Raji (cell line): ENCODE data around the gene ABHD8.

Experiments used
- POLR2A ChIP-seq: IDR thresholded peaks from 2 replicates; pipeline ENCODE4 v1.6.1; 2011; ENCODE audit warnings: low read depth, low read length, control low read depth; ENCODE audit not compliant: insufficient read depth

Gene ABHD8

GRCh38 chr19:17281391-17282304 lies 21.6 kb downstream of the ABHD8 start, which contains the start of gene ANKLE1:
ANKLE1 (plus strand) TSS chr19:17281901; CDS start chr19:17281921, 20 bp downstream.
- TF ChIP-seq POLR2A: peak; percentile 67

GRCh38 chr19:17279436-17279835 lies 23.8 kb downstream of the ABHD8 start:
- no peak for TF ChIP-seq POLR2A

DNA sequence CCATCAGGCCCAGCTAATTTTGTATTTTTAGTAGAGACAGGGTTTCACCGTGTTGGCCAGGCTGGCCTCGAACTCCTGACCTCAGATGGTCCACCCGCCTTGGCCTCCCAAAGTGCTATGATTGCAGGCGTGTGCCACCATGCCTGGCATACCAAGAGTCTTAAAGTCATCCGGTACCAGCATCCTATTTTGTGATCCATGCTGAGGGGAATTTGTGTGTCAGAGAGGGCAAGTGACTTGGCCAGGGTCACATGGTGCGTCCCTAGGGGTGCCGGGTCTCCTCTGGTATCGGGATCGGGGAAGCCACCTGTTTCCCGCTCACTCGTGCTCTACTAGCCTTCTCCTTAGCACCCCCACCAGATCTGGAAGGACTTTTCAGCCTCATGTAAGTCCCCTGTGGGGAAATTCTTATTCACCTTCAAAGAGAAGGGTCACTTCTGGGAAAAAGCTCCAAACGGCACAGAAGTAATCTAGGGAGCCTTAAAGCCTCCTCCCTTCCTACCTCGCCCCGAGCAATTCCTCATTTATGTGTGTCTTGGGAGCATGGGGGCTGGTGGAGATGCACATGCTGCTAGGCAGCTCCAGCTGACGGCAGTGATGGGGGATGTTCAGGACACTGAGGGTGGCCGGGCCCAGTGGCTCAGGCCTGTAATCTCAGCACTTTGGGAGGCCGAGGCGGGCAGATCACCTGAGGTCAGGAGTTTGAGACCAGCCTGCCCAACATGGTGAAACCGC lies 27.6 kb downstream of the ABHD8 start:
- no peak for TF ChIP-seq POLR2A

- TF ChIP-seq POLR2A: no peak
Observed at GRCh38 chr19:17268754-17269153, 34.5 kb downstream of the ABHD8 start.

DNA sequence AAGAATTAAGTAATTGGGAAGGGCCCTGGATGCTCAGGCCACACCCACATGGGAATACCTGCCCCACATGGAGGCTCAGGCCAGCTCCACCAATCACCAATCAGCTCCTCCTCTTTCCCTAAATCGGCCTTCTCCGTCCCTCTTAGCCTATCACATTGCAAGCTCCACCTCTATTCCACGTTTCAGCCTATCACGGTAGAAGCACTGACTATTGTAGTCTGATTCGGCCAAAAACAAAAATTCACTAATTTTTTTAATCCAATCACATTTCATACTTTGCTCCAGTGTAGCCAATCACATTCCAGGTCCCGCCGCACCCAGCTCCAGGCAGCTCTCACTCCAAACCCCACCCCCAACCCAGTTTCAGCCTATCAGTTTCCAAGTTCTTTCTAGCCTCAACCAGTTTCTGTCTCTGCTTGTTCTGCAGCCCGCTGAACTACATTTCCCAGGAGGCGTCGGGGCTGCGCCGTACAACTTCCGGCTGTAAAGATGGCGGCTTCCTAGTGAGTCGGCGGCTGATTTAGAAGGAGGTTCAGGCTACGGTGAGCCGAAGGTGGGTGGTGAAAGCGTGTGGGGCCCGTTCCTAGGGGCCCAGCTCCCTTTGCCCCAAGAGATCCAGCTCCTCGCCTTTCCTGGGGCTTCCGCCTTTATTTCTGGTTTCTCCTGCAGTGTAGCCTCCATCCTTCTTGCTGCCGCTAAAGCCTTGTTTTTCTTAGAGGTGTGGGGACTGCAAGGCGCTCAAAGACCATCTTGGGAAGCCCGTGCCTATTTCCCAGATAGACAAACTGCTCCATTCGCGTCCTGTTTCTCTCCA lies 36.0 kb downstream of the ABHD8 start, which contains the start of gene BABAM1:
Gene BABAM1 (plus strand): TSS at position 469 of the 814 bp plus-strand sequence. CDS start 1,364 bp downstream, outside the sequence.
- TF ChIP-seq POLR2A: peak; percentile 78

GRCh38 chr19:17266589-17266974 lies 36.6 kb downstream of the ABHD8 start:
- TF ChIP-seq POLR2A: peak; percentile 40; the same call in 1 of the 2 replicates

DNA sequence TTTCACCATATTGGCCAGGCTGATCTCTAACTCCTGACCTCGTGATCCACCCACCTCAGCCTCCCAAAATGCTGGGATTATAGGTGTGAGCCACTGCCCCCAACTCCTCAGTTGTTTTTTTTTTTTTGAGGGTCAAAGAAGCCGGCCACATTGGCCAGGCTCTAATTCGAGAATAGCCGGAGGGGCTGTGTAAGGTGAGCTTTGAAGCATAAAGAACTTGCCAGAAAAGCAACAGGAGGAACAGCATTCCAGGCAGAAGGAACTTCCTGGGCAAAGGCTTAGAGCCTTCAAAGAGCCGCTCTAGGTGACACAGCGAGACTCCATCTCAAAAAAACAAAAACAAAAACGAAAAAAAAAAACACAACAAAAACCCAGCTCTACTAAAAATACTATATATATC lies 37.2 kb downstream of the ABHD8 start:
- TF ChIP-seq POLR2A: no peak

DNA sequence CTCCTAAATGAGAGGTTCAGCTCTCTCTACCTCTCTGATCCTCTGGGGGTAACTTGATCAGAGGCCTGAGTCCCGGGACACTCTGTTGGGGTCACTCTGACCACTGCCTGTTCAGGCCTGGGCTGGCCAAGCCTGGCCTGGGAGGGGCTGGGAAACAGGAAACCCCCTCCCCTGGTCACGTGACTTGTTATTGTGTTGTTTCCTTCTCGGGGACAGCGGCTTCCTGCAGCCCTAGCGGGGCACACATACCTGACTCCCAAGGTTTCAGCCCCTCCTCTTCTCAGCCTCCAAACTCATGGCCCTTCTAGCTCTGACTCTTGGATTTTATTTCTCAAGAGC lies 38.6 kb downstream of the ABHD8 start, which contains the start of gene USHBP1:
Gene USHBP1 (minus strand): TSS at position 105 of the 339 bp plus-strand sequence. CDS start 446 bp downstream, outside the sequence.
- TF ChIP-seq POLR2A: no peak

DNA sequence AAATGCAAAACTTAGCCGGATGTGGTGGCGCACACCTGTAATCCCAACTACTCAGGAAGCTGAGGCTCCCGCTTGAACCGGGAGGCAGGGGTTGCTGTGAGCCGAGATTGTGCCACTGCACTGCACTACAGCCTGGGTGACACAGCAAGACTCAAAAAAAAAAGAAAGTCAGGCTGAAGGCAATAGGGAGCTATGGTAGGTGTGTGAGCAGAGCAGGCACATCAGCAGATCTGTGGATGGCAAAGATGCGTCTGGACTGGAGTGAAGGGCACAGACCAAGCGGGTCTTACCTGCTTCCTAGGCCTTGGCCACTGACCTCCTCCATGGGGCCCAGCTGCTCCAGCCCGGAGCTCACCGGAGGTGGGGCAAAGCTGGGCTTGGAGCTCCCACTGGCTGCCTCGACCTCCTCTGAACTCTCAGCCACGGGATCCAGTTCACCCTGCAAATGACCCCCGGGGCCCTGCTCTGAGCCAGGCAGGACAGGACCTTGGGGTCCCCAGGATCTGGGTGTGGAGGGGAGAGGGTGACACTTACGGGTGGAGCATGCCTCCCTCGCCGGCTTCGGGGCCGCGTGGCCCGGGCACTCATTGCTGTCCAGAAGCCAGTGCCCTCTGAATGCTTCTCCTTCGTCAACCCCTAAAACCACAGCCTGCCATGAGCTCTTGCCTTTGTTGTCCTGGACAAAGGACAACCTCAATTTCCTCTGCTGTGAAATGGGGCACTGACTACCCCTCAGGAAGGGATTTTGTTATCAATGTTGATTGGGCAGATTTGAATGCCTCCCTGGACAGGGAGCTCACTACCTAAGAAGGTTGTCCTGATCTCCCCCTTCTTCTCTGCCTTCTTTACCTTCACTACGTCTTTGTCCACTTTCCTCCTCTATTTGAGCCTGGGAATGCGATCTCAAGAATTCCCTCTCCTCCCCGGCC lies 39.2 kb downstream of the ABHD8 start:
- TF ChIP-seq POLR2A: no peak

DNA sequence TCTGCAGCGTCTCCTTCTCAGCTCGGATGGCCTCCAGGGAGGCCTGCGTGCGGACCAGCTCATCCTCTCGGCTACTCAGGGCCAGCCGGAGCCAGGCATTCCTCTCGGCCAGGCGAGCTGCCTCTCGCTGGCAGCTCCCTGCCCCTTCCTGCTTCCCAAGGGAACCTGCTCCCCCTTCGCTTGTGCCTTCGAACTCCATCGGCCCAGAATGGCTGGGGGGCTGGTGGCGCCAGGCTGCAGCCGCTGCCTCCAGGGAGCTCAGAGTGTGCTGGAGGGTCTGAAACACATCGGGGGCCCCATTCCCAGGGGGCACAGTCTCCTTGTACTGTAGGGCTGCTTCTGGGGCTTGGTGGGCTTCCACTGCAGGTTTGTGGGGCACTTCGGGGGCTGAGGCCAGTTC lies 40.7 kb downstream of the ABHD8 start:
- TF ChIP-seq POLR2A: no peak

DNA sequence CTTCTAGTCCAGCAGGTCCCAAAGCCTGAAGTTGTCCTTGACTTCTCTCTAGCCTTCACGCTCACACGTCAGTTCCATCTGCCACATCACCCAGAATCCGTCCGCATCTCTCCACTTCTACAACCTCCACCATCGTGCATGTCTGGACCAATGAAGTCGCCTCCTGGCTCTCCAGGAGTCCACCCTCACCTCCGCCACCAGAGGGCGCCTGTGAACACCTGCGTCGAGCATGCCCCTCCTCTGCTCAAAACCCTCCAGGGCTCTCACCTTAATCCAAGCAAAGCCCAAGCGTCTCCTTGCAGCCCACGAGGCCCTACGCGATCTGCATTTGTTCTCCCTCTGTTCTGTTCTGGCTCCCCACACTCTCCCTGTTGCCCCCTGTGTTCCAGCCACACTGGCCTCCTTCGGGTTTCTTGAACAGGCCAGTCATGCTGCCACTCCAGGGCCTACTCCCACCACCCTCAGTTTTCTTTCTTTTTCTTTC lies 42.3 kb downstream of the ABHD8 start:
- TF ChIP-seq POLR2A: peak; percentile 54

DNA sequence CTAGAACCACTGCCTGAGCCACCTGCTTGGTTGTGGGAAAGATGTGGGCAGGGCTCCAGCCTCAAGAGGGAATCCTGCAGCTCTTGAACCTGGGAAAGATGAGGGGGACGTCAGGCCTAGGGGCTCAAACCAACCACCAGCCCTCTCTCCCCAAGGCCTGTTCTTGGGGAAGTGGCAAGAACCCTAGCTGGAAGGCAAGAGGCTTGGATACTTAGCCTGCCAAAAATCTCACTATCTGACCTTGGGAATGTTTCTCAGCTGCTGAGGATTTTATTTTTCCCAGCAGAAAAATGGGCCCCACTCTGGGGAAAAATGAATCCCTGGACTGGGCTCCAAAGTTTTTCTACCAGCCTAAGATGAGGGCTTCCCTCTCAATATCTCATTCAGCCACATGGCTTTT lies 43.3 kb downstream of the ABHD8 start:
- TF ChIP-seq POLR2A: no peak

DNA sequence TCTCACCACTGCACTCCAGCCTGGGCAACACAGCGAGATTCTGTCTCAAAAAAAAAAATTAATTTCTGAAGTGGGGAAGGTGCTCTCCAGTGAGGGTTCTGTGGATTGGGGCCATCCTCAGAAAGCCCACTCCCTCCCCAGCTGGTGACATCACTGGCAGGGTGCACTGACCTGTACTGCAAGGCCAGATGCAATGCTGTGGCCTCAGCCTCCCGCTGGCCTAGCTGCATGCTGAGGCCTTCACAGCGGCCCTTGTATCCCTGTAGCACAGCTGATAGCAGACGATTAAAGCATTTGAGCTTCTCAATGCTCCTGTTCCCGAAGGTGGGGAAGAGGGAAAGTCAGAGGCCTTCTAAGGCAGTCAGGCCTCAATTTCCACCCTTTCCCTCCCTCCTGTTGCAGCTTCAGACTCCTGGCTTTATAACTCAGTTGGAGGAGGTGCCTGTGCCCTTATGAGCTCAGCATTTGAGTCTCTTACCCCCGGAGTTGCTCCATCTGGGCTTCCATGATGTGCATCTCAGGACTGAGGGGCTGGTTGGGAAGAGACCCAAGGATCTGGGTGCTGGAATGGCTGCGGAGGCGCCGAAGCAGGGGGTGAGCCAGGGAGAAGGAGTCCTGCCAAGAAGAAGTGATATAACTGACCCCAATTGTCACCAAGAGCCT lies 44.0 kb downstream of the ABHD8 start:
- TF ChIP-seq POLR2A: no peak

DNA sequence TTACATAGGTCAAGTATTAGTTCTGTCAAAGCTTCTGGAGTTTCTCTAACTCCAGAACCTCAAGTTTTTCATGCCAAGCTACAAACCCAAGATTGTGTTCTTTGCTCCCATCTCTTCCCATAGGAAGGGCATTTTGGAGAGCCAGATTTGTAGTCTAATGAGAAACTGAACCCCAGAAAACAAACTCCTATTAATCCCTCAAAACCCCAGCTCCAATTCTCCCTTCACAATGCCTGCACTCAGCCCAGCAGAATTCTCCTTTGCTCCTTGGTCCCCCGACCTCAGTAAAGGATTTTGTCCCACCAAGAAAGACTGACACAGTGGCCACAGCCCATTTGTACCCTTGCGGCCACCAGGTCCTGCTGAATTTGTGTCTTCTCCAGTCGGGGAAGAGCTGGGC lies 47.1 kb downstream of the ABHD8 start:
- TF ChIP-seq POLR2A: no peak

GRCh38 chr19:17255150-17255621 lies 48.0 kb downstream of the ABHD8 start:
- no peak for TF ChIP-seq POLR2A
